HepG2 (cell line): Measurements from ENCODE around the gene CYP11A1. TPM values are rescaled to one million over a fixed set of nuclear protein-coding genes. Genes with fewer than 3 reads are reported as not detected.
A peak's percentile ranks its signal among the peaks of the same experiment; 100 is the strongest.

ENCODE experiments used
- ATAC-seq: fragments of 200-7000 bp; cut with Tn5 transposase; 3 replicates; pipeline ENCODE4 v1.9.1; 2020; ENCODE audit warnings: mild to moderate bottlenecking, moderate library complexity
- BruUV-seq: library from RNA; stranded (reverse); fragments of 400-500 nt; replicated peaks from 2 replicates; lab custom pipeline; 2021; lab: Mats Ljungman, UMichigan
- CTCF ChIA-PET: fragments of 300-600 bp; formaldehyde crosslinking; extraction: SDS; loops from one replicate; lab custom pipeline; 2021; ENCODE audit warnings: low total read pairs, inconsistent platforms, low intra/inter-chr PET ratio; lab: Yijun Ruan, JAX
- POLR2A ChIA-PET: fragments of 350-600 bp; sonication (Branson Sonifier 250); formaldehyde crosslinking; loops from one replicate; lab custom pipeline; 2020; ENCODE audit warnings: antibody characterized with exemption, inconsistent platforms; lab: Yijun Ruan, JAX
- DNase-seq: peaks from one replicate; pipeline ENCODE4 v3.0.0-alpha.2; 2015; ENCODE audit warnings: low spot score
- FAIRE-seq: peaks from 3 replicates; lab custom pipeline; 2011; peaks lifted over from hg19 to GRCh38; lab: Jason Lieb, UNC
- H2AFZ ChIP-seq: one replicate; pipeline ENCODE4 v1.6.1; 2011; ENCODE audit warnings: low read length, inconsistent platforms
- H3K27ac ChIP-seq: fragments of 300-600 bp; 3 replicates; pipeline ENCODE4 v1.8.0; 2011; ENCODE audit warnings: mixed run types, mild to moderate bottlenecking, mixed read lengths, low read length, inconsistent platforms; ENCODE audit not compliant: insufficient read depth; ENCODE audit errors: extremely low read length
- H3K27me3 ChIP-seq, 2 experiments: fragments of 200-600 bp in 1 of 2; 2 replicates in 1 of 2; 3 replicates in 1 of 2; pipeline versions ENCODE4 v1.6.0 to v1.8.0; 2011; ENCODE audit warnings: low read length in 2 of 2, mild to moderate bottlenecking in 2 of 2, moderate library complexity in 2 of 2, inconsistent platforms in 1 of 2; ENCODE audit not compliant: insufficient read depth in 2 of 2, control insufficient read depth in 1 of 2
- H3K36me3 ChIP-seq, 2 experiments: fragments of 200-600 bp in 1 of 2; replicated peaks in 1 of 2; 2 replicates in 1 of 2; 3 replicates in 1 of 2; pipeline versions ENCODE4 v1.5.1 to v1.8.0; 2011; ENCODE audit warnings: low read length in 2 of 2, inconsistent platforms in 1 of 2; ENCODE audit not compliant: insufficient read depth in 2 of 2, control insufficient read depth in 1 of 2
- H3K4me1 ChIP-seq: 2 replicates; pipeline ENCODE4 v1.5.1; 2012; ENCODE audit warnings: low read length, inconsistent platforms; ENCODE audit not compliant: insufficient read depth
- H3K4me2 ChIP-seq: 2 replicates; pipeline ENCODE4 v1.6.0; 2011; ENCODE audit warnings: low read depth, low read length, inconsistent platforms
- H3K4me3 ChIP-seq, 3 experiments: fragments of 200-600 bp in 1 of 3; sonication (generic), shearing (Covaris generic) in 1 of 3; replicated peaks in 1 of 3; 2 replicates each; pipeline ENCODE4 v1.5.1; 2011 to 2016; ENCODE audit warnings: low read length in 3 of 3, inconsistent platforms in 2 of 3, low read depth in 2 of 3, mild to moderate bottlenecking in 2 of 3, control low read depth in 1 of 3, mixed read lengths in 1 of 3; ENCODE audit not compliant: insufficient read depth in 1 of 3
- H3K79me2 ChIP-seq: one replicate; pipeline ENCODE4 v1.6.1; 2011; ENCODE audit warnings: low read length, inconsistent platforms; ENCODE audit not compliant: insufficient read depth
- H3K9ac ChIP-seq: 2 replicates; pipeline ENCODE4 v1.6.0; 2011; ENCODE audit warnings: mild to moderate bottlenecking, low read depth, low read length, inconsistent platforms; ENCODE audit not compliant: insufficient read depth
- H3K9me3 ChIP-seq: 2 replicates; pipeline ENCODE4 v1.5.1; 2012; ENCODE audit warnings: mild to moderate bottlenecking, low read length
- H4K20me1 ChIP-seq: 2 replicates; pipeline ENCODE4 v1.6.0; 2011; ENCODE audit warnings: inconsistent platforms, mild to moderate bottlenecking, low read length, moderate library complexity; ENCODE audit not compliant: insufficient read depth
- GATAD2A ChIP-seq: IDR thresholded peaks from 2 replicates; pipeline ENCODE4 v1.6.1; 2016
- MTF2 ChIP-seq: sonication (generic); formaldehyde crosslinking; IDR thresholded peaks from 2 replicates; pipeline ENCODE4 v1.5.0; 2020; ENCODE audit warnings: missing genetic modification reagents, borderline replicate concordance
- NR2F1 ChIP-seq, 2 experiments: fragments of 450-650 bp in 1 of 2; formaldehyde crosslinking in 1 of 2; IDR thresholded peaks; 2 replicates each; pipeline versions ENCODE4 v1.5.0 to v1.6.1; 2016 to 2020; ENCODE audit warnings: mild to moderate bottlenecking in 1 of 2, missing compliant biosample characterization in 1 of 2, missing genetic modification reagents in 1 of 2, moderate library complexity in 1 of 2
- PCBP2 ChIP-seq: fragments of 200-400 bp; formaldehyde crosslinking; optimal IDR thresholded peaks from 2 replicates; pipeline ENCODE3; 2018; ENCODE audit warnings: low read length, low read depth; ENCODE audit not compliant: poor library complexity, severe bottlenecking
- SMAD9 ChIP-seq: sonication (generic); formaldehyde crosslinking; IDR thresholded peaks from 2 replicates; pipeline ENCODE4 v1.5.1; 2020; ENCODE audit warnings: mild to moderate bottlenecking, missing genetic modification reagents
- XRCC5 ChIP-seq: fragments of 200-400 bp; formaldehyde crosslinking; optimal IDR thresholded peaks from 2 replicates; pipeline ENCODE3; 2017; ENCODE audit warnings: mild to moderate bottlenecking, low read length
- ZBTB25 ChIP-seq: IDR thresholded peaks from 2 replicates; pipeline ENCODE4 v1.6.1; 2018; ENCODE audit warnings: missing genetic modification reagents
- ZFX ChIP-seq: sonication (generic); formaldehyde crosslinking; IDR thresholded peaks from 2 replicates; pipeline ENCODE4 v1.4.0; 2020; ENCODE audit warnings: mild to moderate bottlenecking, low read depth, missing genetic modification reagents, moderate library complexity
- ZNF263 ChIP-seq: sonication (generic); formaldehyde crosslinking; IDR thresholded peaks from 2 replicates; pipeline ENCODE4 v1.4.0; 2020; ENCODE audit warnings: missing genetic modification reagents
- ZNF276 ChIP-seq: sonication (generic); formaldehyde crosslinking; IDR thresholded peaks from 2 replicates; pipeline ENCODE4 v1.4.0; 2020; ENCODE audit warnings: mild to moderate bottlenecking, low read depth, missing genetic modification reagents
- ZNF597 ChIP-seq: sonication (generic); formaldehyde crosslinking; IDR thresholded peaks from 2 replicates; pipeline ENCODE4 v1.5.0; 2020; ENCODE audit warnings: missing genetic modification reagents
- ZNF883 ChIP-seq: sonication (generic); formaldehyde crosslinking; IDR thresholded peaks from 2 replicates; pipeline ENCODE4 v1.5.1; 2020; ENCODE audit warnings: mild to moderate bottlenecking, missing genetic modification reagents; ENCODE audit errors: not compliant biosample characterization
- WGBS: methylation state at CpG from one replicate; pipeline ENCODE4 v1.1.6; 2017; ENCODE audit warnings: low lambda C conversion rate; 5-methylcytosine and 5-hydroxymethylcytosine counted together
- in situ Hi-C: cut with HindIII; loops from 2 replicates; pipeline ENCODE4 v1.10.0; 2017; ENCODE audit warnings: low pct_unique_long_range_greater_than_20kb; ENCODE audit not compliant: extremely low pct_ligation_motif_present
- intact Hi-C: fragments of 100-400 bp; cut with micrococcal nuclease; formaldehyde crosslinking; loops from one replicate; pipeline ENCODE4 v1.10.0; 2022; ENCODE audit not compliant: unreplicated experiment
- polyA plus RNA-seq, 8 experiments: library from polyadenylated mRNA; depleted of rRNA in 3 of 8; stranded (reverse) in 7 of 8; unstranded in 1 of 8; fragments of >200 nt; fragmentation: Illumina TruSeq in 4 of 8; extraction: Trizol in 4 of 8; gene quantifications; 2 replicates each; pipeline versions ENCODE4 v1.2.1 to v1.2.3, GENCODE V29; 2011 to 2016; ENCODE audit warnings: low read depth in 4 of 8, missing spikeins in 1 of 8, mixed read lengths in 1 of 8; ENCODE audit not compliant: insufficient read depth in 1 of 8
- total RNA-seq, 5 experiments: library from RNA; depleted of rRNA; stranded (reverse); fragments of >200 nt; fragmentation: Illumina TruSeq; extraction: Trizol; gene quantifications; 2 replicates each; pipeline ENCODE4 v1.2.3, GENCODE V29; 2016; ENCODE audit warnings: low read depth in 1 of 5
- TF ChIP-seq, protein P1 (sequence below): sonication (generic); formaldehyde crosslinking; IDR thresholded peaks from 2 replicates; pipeline ENCODE4 v1.5.0; 2020; ENCODE audit warnings: missing genetic modification reagents
- TF ChIP-seq, protein P2 (sequence below): fragments of 450-650 bp; IDR thresholded peaks from 2 replicates; pipeline ENCODE4 v1.6.1; 2017

Gene CYP11A1
- total and polyA plus RNA-seq, 2 of the 13 experiments (the other 11 are each of a cell fraction or from before 2014, with no cell fraction given), result 0.66 to 0.92 TPM

DNA sequence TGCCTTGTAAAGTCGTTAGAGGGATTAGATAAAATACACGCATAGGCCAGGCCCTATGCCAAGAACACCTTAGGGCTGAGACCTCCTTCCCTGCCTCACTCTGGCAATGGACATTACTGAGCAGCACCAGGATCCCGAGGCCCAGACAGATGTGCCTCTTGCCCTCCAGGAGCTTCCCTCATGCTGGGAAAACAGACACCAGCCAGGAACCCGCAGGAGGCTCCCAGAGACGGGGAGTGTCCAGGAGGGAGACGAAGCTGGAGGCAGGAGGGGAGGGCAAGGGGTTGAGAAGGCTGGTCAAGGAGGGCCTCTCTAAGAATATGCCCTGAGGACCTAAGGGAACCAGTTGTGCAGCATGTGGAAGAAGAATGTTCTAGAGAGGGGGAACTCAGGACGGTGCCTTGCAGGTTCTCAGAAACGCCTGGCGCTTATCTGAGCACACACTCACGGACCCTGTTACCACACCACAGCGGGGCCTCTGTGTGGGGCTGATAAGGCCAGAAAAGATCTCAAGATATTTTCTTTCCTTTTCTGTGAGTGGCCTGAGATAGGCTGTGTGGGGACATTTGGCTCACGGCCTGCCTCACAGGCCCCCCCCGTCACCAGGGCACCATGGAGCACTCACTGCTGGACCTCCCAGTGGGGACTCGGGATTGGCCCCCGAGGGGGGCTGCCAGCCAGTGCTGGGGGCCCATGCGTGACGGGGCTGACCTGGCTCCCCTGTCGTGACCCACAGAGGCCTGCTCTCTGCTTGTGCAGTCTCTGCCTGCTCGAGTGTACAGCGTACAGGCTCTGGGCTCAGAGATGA lies 22.0 kb upstream of the CYP11A1 start:
- peaks cover 4 to 47% of the 10 kb centered on the region in 2 experiments; a peak in 3 of 5 replicates for H3K27me3 ChIP-seq
- ChIA-PET POLR2A (interaction anchor here (1.3 to 8.8 kb wide), 3 partner anchors 15 to 224 kb away, joined by 3 to 124 read pairs (median 5); no protein-coding TSS in a partner anchor), CTCF (no interaction called here)
- 3% methylated on average over 10 of the region's 20 CpGs for whole genome bisulfite sequencing
- peaks cover 69% of the 10 kb centered on the region for H3K4me1 ChIP-seq
- BruUV-seq, result no TSS peak
- no peaks in the 10 kb centered on the region for H3K9me3 ChIP-seq
- DNase-seq (no peak), FAIRE-seq (no peak), ATAC-seq (peak; percentile 26)
- in situ Hi-C loops (loop anchor here (5.0 kb wide), 1 partner anchor 43 kb away; the partner anchor contains the start of gene SEMA7A), intact Hi-C loops (no loop called here)
- peak overlapping the region in 1 of 3 experiments; percentile 41; a peak in 3 of 6 replicates for H3K4me3 ChIP-seq
- H4K20me1 ChIP-seq, result no peaks in the 10 kb centered on the region
- no peak overlapping the region for H3K27ac ChIP-seq
- H3K36me3 ChIP-seq, result no peaks in the 10 kb centered on the region
- no peaks in the 10 kb centered on the region for H3K79me2 ChIP-seq
- H3K9ac ChIP-seq, result no peak overlapping the region
- H3K4me2 ChIP-seq, result peak overlapping the region; percentile 70
- H2AFZ ChIP-seq, result no peak overlapping the region
- TF ChIP-seq PCBP2 (no peak), ZFX (CRISPR knock-in tag) (peak; percentile 44; the same call in 1 of the 2 replicates), NR2F1 (CRISPR knock-in tag; IDR thresholded peaks at IDR 0.05) (no peak), XRCC5 (no peak), ZBTB25 (CRISPR knock-in tag) (no peak), ZNF276 (CRISPR knock-in tag) (no peak), ZNF597 (CRISPR knock-in tag) (no peak), ZNF263 (0 out of 2 replicates have a peak, but pooled peaks have one; percentile 35), GATAD2A (0 out of 2 replicates have a peak, but pooled peaks have one; percentile 9), SMAD9 (CRISPR knock-in tag) (no peak), MTF2 (CRISPR knock-in tag) (no peak), ZNF883 (CRISPR knock-in tag) (no peak)
- TF ChIP-seq, protein P1, sequence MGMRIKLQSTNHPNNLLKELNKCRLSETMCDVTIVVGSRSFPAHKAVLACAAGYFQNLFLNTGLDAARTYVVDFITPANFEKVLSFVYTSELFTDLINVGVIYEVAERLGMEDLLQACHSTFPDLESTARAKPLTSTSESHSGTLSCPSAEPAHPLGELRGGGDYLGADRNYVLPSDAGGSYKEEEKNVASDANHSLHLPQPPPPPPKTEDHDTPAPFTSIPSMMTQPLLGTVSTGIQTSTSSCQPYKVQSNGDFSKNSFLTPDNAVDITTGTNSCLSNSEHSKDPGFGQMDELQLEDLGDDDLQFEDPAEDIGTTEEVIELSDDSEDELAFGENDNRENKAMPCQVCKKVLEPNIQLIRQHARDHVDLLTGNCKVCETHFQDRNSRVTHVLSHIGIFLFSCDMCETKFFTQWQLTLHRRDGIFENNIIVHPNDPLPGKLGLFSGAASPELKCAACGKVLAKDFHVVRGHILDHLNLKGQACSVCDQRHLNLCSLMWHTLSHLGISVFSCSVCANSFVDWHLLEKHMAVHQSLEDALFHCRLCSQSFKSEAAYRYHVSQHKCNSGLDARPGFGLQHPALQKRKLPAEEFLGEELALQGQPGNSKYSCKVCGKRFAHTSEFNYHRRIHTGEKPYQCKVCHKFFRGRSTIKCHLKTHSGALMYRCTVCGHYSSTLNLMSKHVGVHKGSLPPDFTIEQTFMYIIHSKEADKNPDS, result no peak
- TF ChIP-seq, protein P2, sequence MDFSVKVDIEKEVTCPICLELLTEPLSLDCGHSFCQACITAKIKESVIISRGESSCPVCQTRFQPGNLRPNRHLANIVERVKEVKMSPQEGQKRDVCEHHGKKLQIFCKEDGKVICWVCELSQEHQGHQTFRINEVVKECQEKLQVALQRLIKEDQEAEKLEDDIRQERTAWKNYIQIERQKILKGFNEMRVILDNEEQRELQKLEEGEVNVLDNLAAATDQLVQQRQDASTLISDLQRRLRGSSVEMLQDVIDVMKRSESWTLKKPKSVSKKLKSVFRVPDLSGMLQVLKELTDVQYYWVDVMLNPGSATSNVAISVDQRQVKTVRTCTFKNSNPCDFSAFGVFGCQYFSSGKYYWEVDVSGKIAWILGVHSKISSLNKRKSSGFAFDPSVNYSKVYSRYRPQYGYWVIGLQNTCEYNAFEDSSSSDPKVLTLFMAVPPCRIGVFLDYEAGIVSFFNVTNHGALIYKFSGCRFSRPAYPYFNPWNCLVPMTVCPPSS, result no peak
